IMR-90 (cell line): ENCODE data around the gene SCLY. TPM values are rescaled to one million over a fixed set of nuclear protein-coding genes. Genes with fewer than 3 reads are reported as not detected.

ENCODE experiments used
- ATAC-seq: fragments of 200-7000 bp; cut with Tn5 transposase; 2 replicates; pipeline ENCODE4 v1.9.1; 2020; ENCODE audit warnings: low read depth, mild to moderate bottlenecking, moderate library complexity
- BruUV-seq: library from RNA; stranded (reverse); fragments of 400-500 nt; replicated peaks from 2 replicates; lab custom pipeline; 2021; lab: Mats Ljungman, UMichigan
- CTCF ChIA-PET: fragments of 300-600 bp; formaldehyde crosslinking; extraction: SDS; loops from one replicate; lab custom pipeline; 2021; ENCODE audit warnings: antibody characterized with exemption; lab: Yijun Ruan, JAX
- POLR2A ChIA-PET: fragments of 300-600 bp; sonication (Branson Sonifier 250); formaldehyde crosslinking; loops from one replicate; lab custom pipeline; 2022; ENCODE audit warnings: antibody characterized with exemption; ENCODE audit not compliant: unreplicated experiment; lab: Charles Lee
- DNase-seq: peaks from one replicate; pipeline ENCODE4 v3.0.0; 2013
- H2AFZ ChIP-seq: replicated peaks from 2 replicates; pipeline ENCODE3; 2013; ENCODE audit warnings: low read length, mild to moderate bottlenecking; ENCODE audit not compliant: poor library complexity
- H2AK5ac ChIP-seq: 2 replicates; pipeline ENCODE4 v1.6.1; 2013; ENCODE audit warnings: low read depth, low read length, inconsistent platforms
- H2AK9ac ChIP-seq: replicated peaks from 2 replicates; pipeline ENCODE3; 2013; ENCODE audit warnings: mild to moderate bottlenecking, low read depth, low read length, moderate library complexity; ENCODE audit not compliant: poor library complexity
- H2BK120ac ChIP-seq: 2 replicates; pipeline ENCODE4 v1.6.1; 2013; ENCODE audit warnings: low read depth, low read length, inconsistent platforms
- H2BK15ac ChIP-seq: 3 replicates; pipeline ENCODE4 v1.6.1; 2013; ENCODE audit warnings: low read depth, low read length, inconsistent platforms
- H2BK20ac ChIP-seq: 2 replicates; pipeline ENCODE4 v1.6.1; 2013; ENCODE audit warnings: low read depth, mild to moderate bottlenecking, inconsistent platforms, low read length, moderate library complexity
- H2BK5ac ChIP-seq: 2 replicates; pipeline ENCODE4 v1.6.1; 2013; ENCODE audit warnings: mild to moderate bottlenecking, low read depth, low read length, inconsistent platforms; ENCODE audit not compliant: poor library complexity, severe bottlenecking
- H3K14ac ChIP-seq: replicated peaks from 2 replicates; pipeline ENCODE4 v1.6.1; 2013; ENCODE audit warnings: low read depth, low read length, inconsistent platforms
- H3K18ac ChIP-seq: 2 replicates; pipeline ENCODE4 v1.6.1; 2013; ENCODE audit warnings: low read depth, low read length, control low read depth
- H3K23ac ChIP-seq: 2 replicates; pipeline ENCODE4 v1.6.1; 2013; ENCODE audit warnings: low read depth, low read length, inconsistent platforms
- H3K27ac ChIP-seq: 2 replicates; pipeline ENCODE4 v1.5.1; 2013; ENCODE audit warnings: mild to moderate bottlenecking, control low read depth, low read length; ENCODE audit not compliant: insufficient read depth
- H3K27me3 ChIP-seq: 2 replicates; pipeline ENCODE4 v1.6.1; 2013; ENCODE audit warnings: low read length; ENCODE audit not compliant: control insufficient read depth, insufficient read depth
- H3K36me3 ChIP-seq: 2 replicates; pipeline ENCODE4 v1.6.1; 2013; ENCODE audit warnings: low read length, mixed read lengths; ENCODE audit not compliant: control insufficient read depth, insufficient read depth
- H3K4ac ChIP-seq: 2 replicates; pipeline ENCODE4 v1.6.1; 2013; ENCODE audit warnings: low read depth, low read length, inconsistent platforms
- H3K4me1 ChIP-seq: 2 replicates; pipeline ENCODE4 v1.6.1; 2013; ENCODE audit warnings: low read length, mixed read lengths; ENCODE audit not compliant: control insufficient read depth, insufficient read depth
- H3K4me2 ChIP-seq: 2 replicates; pipeline ENCODE4 v1.6.1; 2013; ENCODE audit warnings: low read depth, mild to moderate bottlenecking, control low read depth, low read length, moderate library complexity
- H3K4me3 ChIP-seq: 2 replicates; pipeline ENCODE4 v1.5.1; 2013; ENCODE audit warnings: low read depth, mild to moderate bottlenecking, control low read depth, low read length, moderate library complexity; ENCODE audit not compliant: insufficient read depth
- H3K56ac ChIP-seq: 2 replicates; pipeline ENCODE4 v1.6.1; 2013; ENCODE audit warnings: low read length, inconsistent platforms; ENCODE audit not compliant: insufficient read depth; ENCODE audit errors: extremely low read depth
- H3K79me1 ChIP-seq, 2 experiments: 2 replicates each; pipeline ENCODE4 v1.6.1; 2013; ENCODE audit warnings: low read length in 2 of 2, inconsistent platforms in 1 of 2, low read depth in 1 of 2
- H3K9ac ChIP-seq: 2 replicates; pipeline ENCODE4 v1.6.1; 2013; ENCODE audit warnings: low read depth, low read length, control low read depth
- H3K9me1 ChIP-seq: 2 replicates; pipeline ENCODE4 v1.6.1; 2013; ENCODE audit warnings: low read length, inconsistent platforms; ENCODE audit not compliant: insufficient read depth
- H3K9me3 ChIP-seq: 2 replicates; pipeline ENCODE4 v1.6.1; 2013; ENCODE audit warnings: low read length; ENCODE audit not compliant: control insufficient read depth, insufficient read depth
- H4K20me1 ChIP-seq: 2 replicates; pipeline ENCODE4 v1.6.1; 2013; ENCODE audit warnings: low read length, inconsistent platforms; ENCODE audit not compliant: insufficient read depth
- H4K5ac ChIP-seq: 2 replicates; pipeline ENCODE4 v1.6.1; 2013; ENCODE audit warnings: mild to moderate bottlenecking, low read depth, low read length, control low read depth
- H4K8ac ChIP-seq, 2 experiments: 2 replicates each; pipeline ENCODE4 v1.6.1; 2013; ENCODE audit warnings: low read depth in 2 of 2, low read length in 2 of 2, control low read depth in 1 of 2, inconsistent platforms in 1 of 2
- H4K91ac ChIP-seq: 2 replicates; pipeline ENCODE4 v1.6.1; 2013; ENCODE audit warnings: low read depth, low read length, inconsistent platforms; ENCODE audit not compliant: insufficient read depth
- CEBPB ChIP-seq: IDR thresholded peaks from 2 replicates; pipeline ENCODE4 v1.6.1; 2012; ENCODE audit warnings: low read depth, low read length, improper control_type of control experiment
- CHD1 ChIP-seq: IDR thresholded peaks from 2 replicates; pipeline ENCODE4 v1.6.1; 2012; ENCODE audit warnings: low read depth, low read length, improper control_type of control experiment
- FOS ChIP-seq: fragments of 150-350 bp; IDR thresholded peaks from 2 replicates; pipeline ENCODE4 v1.6.1; 2016; ENCODE audit warnings: low read depth, low read length
- MAFK ChIP-seq: IDR thresholded peaks from 2 replicates; pipeline ENCODE4 v1.6.1; 2012; ENCODE audit warnings: low read depth, low read length, improper control_type of control experiment
- MXI1 ChIP-seq: IDR thresholded peaks from 2 replicates; pipeline ENCODE4 v1.6.1; 2012; ENCODE audit warnings: low read depth, mild to moderate bottlenecking, low read length, moderate library complexity, borderline replicate concordance
- NFE2L2 ChIP-seq: fragments of 150-350 bp; IDR thresholded peaks from 2 replicates; pipeline ENCODE4 v1.6.1; 2016; ENCODE audit warnings: low read depth, mild to moderate bottlenecking, low read length
- POLR2A ChIP-seq: IDR thresholded peaks from 2 replicates; pipeline ENCODE4 v1.6.1; 2012; ENCODE audit warnings: mild to moderate bottlenecking, low read depth, low read length
- RAD21 ChIP-seq: IDR thresholded peaks from 2 replicates; pipeline ENCODE4 v1.6.1; 2012; ENCODE audit warnings: low read length, improper control_type of control experiment
- RFX5 ChIP-seq: IDR thresholded peaks from 2 replicates; pipeline ENCODE4 v1.8.0; 2012; ENCODE audit warnings: low read depth, mild to moderate bottlenecking, low read length, moderate library complexity
- SMC3 ChIP-seq: fragments of 150-350 bp; IDR thresholded peaks from 2 replicates; pipeline ENCODE4 v1.6.1; 2016; ENCODE audit warnings: low read depth, mild to moderate bottlenecking, antibody characterized with exemption, low read length, moderate library complexity
- WGBS, 2 experiments: methylation state at CpG; one replicate each; pipeline versions ENCODE4 v1.1.5 to v1.1.7; 2013; ENCODE audit warnings: missing lambda C conversion rate in 2 of 2; ENCODE audit not compliant: insufficient read length in 1 of 2; ENCODE audit errors: extremely low coverage in 2 of 2; 5-methylcytosine and 5-hydroxymethylcytosine counted together
- dilution Hi-C: fragments of 300-500 bp; cut with HindIII; formaldehyde crosslinking; loops from one replicate; pipeline ENCODE4 v1.14.3; 2018; ENCODE audit warnings: low sequenced_read_pairs; ENCODE audit not compliant: unreplicated experiment
- in situ Hi-C: fragments of 300-500 bp; cut with MboI; formaldehyde crosslinking; loops from 3 replicates; pipeline ENCODE4 v1.14.3; 2019; ENCODE audit warnings: low sequenced_read_pairs, inconsistent platforms, mixed read lengths
- intact Hi-C: fragments of 100-400 bp; cut with micrococcal nuclease; formaldehyde crosslinking; loops from 2 replicates; pipeline ENCODE4 v1.10.0; 2022
- polyA plus RNA-seq, 3 experiments: library from polyadenylated mRNA; depleted of rRNA; stranded (reverse); fragments of >200 nt; gene quantifications; 2 replicates each; pipeline ENCODE4 v1.2.3, GENCODE V29; 2012; ENCODE audit warnings: low replicate concordance in 1 of 3
- total RNA-seq: library from RNA; depleted of rRNA; stranded (reverse); fragments of >200 nt; gene quantifications from 2 replicates; pipeline ENCODE4 v1.2.3, GENCODE V29; 2012
- TF ChIP-seq, protein P1 (sequence below): fragments of 150-350 bp; IDR thresholded peaks from 2 replicates; pipeline ENCODE4 v1.6.1; 2017; ENCODE audit warnings: mild to moderate bottlenecking, antibody characterized with exemption, low read length, low read depth

SCLY gene
- total and polyA plus RNA-seq, 2 of the 4 experiments (the other 2 are of a cell fraction): 8.6 to 10.5 TPM

DNA sequence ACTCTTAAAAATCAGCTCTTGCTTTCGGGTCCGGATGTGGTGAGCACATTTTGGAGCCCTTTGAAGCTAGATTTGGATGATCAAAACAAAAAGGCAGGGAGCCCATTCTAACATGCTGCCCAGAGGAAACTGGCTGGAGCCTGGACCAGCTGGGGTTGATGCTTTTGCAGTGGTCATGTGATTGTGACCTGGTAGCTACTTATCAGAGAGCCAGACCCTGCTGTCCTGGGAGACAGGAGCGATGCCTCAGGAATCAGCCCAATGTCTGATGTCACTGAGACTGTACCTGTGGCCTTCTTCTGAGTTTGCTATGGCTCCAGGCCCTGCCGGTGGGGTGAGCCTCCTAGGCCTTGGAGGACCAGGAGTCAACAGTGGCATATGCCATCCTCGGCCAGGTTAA lies 18.7 kb upstream of the SCLY start:
- H3K4ac ChIP-seq: no peak overlapping the region
- no peak overlapping the region for H3K4me2 ChIP-seq
- H2BK120ac ChIP-seq: no peak overlapping the region
- no peak overlapping the region for H2BK5ac ChIP-seq
- no TSS peak for BruUV-seq
- H4K20me1 ChIP-seq: no peaks in the 10 kb centered on the region
- no peak overlapping the region for H2AK9ac ChIP-seq
- no peak overlapping the region for H4K5ac ChIP-seq
- H3K9me3 ChIP-seq: no peaks in the 10 kb centered on the region
- H3K56ac ChIP-seq: no peak overlapping the region
- in situ Hi-C loops: no loop called here
- H2AK5ac ChIP-seq: no peak overlapping the region
- H3K4me1 ChIP-seq: no peaks in the 10 kb centered on the region
- no peak overlapping the region for H3K18ac ChIP-seq
- H2BK15ac ChIP-seq: no peak overlapping the region
- no peak overlapping the region for H2AFZ ChIP-seq
- 100% methylated on average over 4 of the region's 5 CpGs; no CpG with 5 or more reads in 1 of the 2 experiments for WGBS, 2 experiments
- H3K9ac ChIP-seq: no peak overlapping the region
- H3K9me1 ChIP-seq: peaks cover 5% of the 10 kb centered on the region
- no peaks in the 10 kb centered on the region for H3K27me3 ChIP-seq
- dilution Hi-C loops: no loop called here
- H4K8ac ChIP-seq: no peak overlapping the region
- POLR2A ChIA-PET: no interaction called here
- H3K23ac ChIP-seq: no peak overlapping the region
- intact Hi-C loops: no loop called here
- no peak for TF ChIP-seq RAD21
- no peak for TF ChIP-seq CEBPB
- no peak for TF ChIP-seq MAFK
- no peak for TF ChIP-seq RFX5
- TF ChIP-seq, protein P1, sequence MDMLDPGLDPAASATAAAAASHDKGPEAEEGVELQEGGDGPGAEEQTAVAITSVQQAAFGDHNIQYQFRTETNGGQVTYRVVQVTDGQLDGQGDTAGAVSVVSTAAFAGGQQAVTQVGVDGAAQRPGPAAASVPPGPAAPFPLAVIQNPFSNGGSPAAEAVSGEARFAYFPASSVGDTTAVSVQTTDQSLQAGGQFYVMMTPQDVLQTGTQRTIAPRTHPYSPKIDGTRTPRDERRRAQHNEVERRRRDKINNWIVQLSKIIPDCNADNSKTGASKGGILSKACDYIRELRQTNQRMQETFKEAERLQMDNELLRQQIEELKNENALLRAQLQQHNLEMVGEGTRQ: no peak
- no peak for TF ChIP-seq POLR2A
- no peak for TF ChIP-seq SMC3
- no peak for TF ChIP-seq NFE2L2
- TF ChIP-seq FOS: no peak
- TF ChIP-seq MXI1: no peak
- no peak for TF ChIP-seq CHD1
- no peak overlapping the region for H3K27ac ChIP-seq
- no peak for ATAC-seq
- CTCF ChIA-PET: no interaction called here
- H4K91ac ChIP-seq: no peak overlapping the region
- DNase-seq: no peak
- no peak overlapping the region for H2BK20ac ChIP-seq
- peaks cover 0 to 3% of the 10 kb centered on the region in 2 experiments; a peak in 2 of 4 replicates for H3K79me1 ChIP-seq
- H3K4me3 ChIP-seq: no peak overlapping the region
- H3K14ac ChIP-seq: no peak overlapping the region
- peaks cover 46% of the 10 kb centered on the region for H3K36me3 ChIP-seq
